ENCODE data around the gene DUSP9. TPM values are rescaled to one million over a fixed set of nuclear protein-coding genes. Genes with fewer than 3 reads are reported as not detected.

DUSP9 gene
- total RNA-seq, 1 experiment from 2014 or later: not detected

DNA sequence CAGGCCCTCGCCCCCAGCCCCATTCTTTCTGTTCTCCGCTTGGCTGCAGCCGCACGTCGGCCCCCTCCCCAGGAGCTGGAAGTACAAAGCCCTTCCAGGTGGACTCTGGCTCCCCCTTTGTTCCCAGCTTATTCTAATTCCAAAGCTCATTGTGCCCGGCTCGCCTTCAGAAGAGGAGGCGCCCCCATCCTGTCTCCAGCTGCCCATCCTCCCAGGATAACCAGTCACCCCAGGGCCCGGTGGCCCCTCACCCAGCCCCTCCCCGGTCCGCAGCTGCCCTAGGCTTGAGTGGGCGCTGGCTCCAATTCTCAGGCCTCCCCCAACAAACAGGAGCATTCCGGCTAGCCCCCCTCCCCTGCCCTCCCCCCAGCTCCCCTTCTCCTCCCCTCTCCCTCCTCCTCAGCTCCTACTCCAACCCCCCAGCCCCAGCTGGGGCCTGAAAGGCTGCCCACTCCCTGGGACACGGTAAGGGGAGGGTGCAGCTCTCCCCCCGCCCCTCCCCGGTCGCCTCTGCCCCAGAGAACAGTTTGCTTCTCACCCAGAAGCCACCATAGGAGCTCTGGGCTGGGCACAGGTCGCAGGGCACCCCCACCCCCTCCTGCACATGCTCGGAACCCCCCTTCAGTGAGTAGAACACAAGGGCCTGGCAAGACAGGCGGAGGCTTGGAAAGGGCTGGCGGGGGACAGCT is 37.6 kb downstream of the DUSP9 start:
- no peak overlapping the region for H2AFZ ChIP-seq (ENCODE audit: low read length)
- H3K9me2 ChIP-seq (replicated peaks; ENCODE audit: insufficient read depth, low read length): no peaks in the 10 kb centered on the region
- H3K4me1 ChIP-seq (ENCODE audit: low read length): no peaks in the 10 kb centered on the region
- no peaks in the 10 kb centered on the region for H3K36me3 ChIP-seq (ENCODE audit: insufficient read depth, low read length)
- H3K4me3 ChIP-seq (ENCODE audit: low read length): no peak overlapping the region
- no peak overlapping the region for H3K4me2 ChIP-seq (ENCODE audit: low read depth, low read length, poor library complexity, severe bottlenecking)
- no peaks in the 10 kb centered on the region; the same call in 1 of the 2 replicates for H3K9me3 ChIP-seq (ENCODE audit: low read length)
- H3K27me3 ChIP-seq (ENCODE audit: low read length): no peaks in the 10 kb centered on the region
- no peak overlapping the region for H3K27ac ChIP-seq (ENCODE audit: low read length)
- DNase-seq: no peak
- no peak overlapping the region for H3K9ac ChIP-seq (ENCODE audit: low read length)
- no peaks in the 10 kb centered on the region for H3K79me2 ChIP-seq (ENCODE audit: low read length)
- no peaks in the 10 kb centered on the region for H4K20me1 ChIP-seq (ENCODE audit: insufficient read depth, low read depth, low read length)

DNA sequence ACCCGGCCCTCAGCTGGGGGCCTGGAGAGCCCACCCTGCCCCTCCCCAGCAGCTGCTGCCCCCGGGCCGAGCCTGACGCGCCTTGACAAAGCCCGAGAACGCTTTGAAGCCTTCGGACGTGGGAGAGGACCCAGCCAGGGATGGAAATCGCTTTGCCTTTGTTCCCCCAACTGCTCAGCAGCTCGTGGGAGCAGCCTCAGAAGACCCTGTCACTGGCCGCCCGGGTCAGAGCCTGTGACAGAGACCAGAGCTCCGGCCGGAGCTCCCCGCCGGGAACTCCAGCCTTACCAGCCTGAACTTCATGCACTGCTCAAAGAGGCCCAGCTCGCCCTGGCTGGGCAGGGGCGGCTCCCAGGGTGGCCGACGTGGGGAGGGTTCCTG is 38.1 kb downstream of the DUSP9 start:
- no peak overlapping the region for H3K9ac ChIP-seq (ENCODE audit: low read length)
- H4K20me1 ChIP-seq (ENCODE audit: insufficient read depth, low read depth, low read length): no peaks in the 10 kb centered on the region
- no peaks in the 10 kb centered on the region for H3K4me1 ChIP-seq (ENCODE audit: low read length)
- H3K9me2 ChIP-seq (replicated peaks; ENCODE audit: insufficient read depth, low read length): no peaks in the 10 kb centered on the region
- no peak overlapping the region for H3K4me2 ChIP-seq (ENCODE audit: low read depth, low read length, poor library complexity, severe bottlenecking)
- DNase-seq: no peak
- H3K36me3 ChIP-seq (ENCODE audit: insufficient read depth, low read length): no peaks in the 10 kb centered on the region
- no peak overlapping the region for H3K27ac ChIP-seq (ENCODE audit: low read length)
- H3K79me2 ChIP-seq (ENCODE audit: low read length): no peaks in the 10 kb centered on the region
- no peaks in the 10 kb centered on the region for H3K27me3 ChIP-seq (ENCODE audit: low read length)
- no peaks in the 10 kb centered on the region; the same call in 1 of the 2 replicates for H3K9me3 ChIP-seq (ENCODE audit: low read length)
- H3K4me3 ChIP-seq (ENCODE audit: low read length): no peak overlapping the region
- H2AFZ ChIP-seq (ENCODE audit: low read length): no peak overlapping the region

DNA sequence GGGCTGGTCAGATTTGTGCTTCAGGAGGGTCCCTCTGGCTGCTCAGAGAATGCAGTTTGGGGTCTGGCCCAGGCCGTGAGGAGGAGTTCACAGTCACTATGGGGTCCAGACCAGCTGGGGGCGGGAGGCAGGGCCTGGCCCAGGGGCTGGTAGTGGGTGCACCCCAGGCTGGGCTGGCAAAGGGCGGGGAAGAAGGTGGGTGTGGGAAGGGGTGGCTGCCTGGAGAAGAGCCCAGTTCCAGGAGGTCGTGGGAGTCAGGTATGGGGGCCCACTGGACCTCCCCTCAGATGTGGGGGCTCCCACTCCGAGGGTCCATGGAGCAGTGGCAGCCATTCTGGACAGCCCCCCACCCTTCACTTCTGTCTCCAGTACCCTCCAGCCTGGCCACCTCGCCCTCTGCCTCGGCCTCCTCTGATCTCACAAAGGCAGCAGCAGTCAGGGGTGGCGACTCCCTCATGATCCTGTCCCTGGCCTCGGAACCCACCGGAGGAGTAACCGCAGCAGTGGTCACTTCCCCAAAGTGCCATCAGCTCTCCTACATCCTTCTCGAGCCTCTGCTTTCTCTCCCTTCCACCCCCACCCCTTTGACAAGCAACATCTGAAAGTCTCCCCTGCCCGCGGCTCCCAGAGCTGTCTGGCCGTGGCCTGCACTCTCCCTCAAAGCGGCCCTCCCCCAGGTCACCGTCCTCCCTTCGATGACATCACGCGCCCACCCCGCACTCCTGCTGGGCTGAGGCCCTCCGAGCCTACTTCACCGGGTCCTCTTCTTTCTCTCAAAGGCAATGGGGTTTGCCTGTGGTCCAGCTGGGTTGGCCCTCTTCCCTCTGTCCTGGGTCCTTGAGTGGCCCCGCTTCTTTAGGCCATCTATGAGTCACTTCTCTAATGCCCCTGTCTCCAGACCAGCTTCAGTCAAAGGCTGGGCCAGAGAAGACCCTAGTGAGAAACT is 39.0 kb downstream of the DUSP9 start:
- Histone ChIP-seq H3K9ac (ENCODE audit: low read length) (no peak overlapping the region), H3K79me2 (ENCODE audit: low read length) (no peaks in the 10 kb centered on the region), H3K27ac (ENCODE audit: low read length) (no peak overlapping the region), H3K4me3 (ENCODE audit: low read length) (no peak overlapping the region), H3K36me3 (ENCODE audit: insufficient read depth, low read length) (no peaks in the 10 kb centered on the region), H3K9me2 (replicated peaks; ENCODE audit: insufficient read depth, low read length) (no peaks in the 10 kb centered on the region), H3K4me2 (ENCODE audit: low read depth, low read length, poor library complexity, severe bottlenecking) (no peak overlapping the region), H3K27me3 (ENCODE audit: low read length) (no peaks in the 10 kb centered on the region), H4K20me1 (ENCODE audit: insufficient read depth, low read depth, low read length) (no peaks in the 10 kb centered on the region), H3K4me1 (ENCODE audit: low read length) (no peaks in the 10 kb centered on the region), H3K9me3 (ENCODE audit: low read length) (no peaks in the 10 kb centered on the region; the same call in 1 of the 2 replicates), H2AFZ (ENCODE audit: low read length) (no peak overlapping the region)
- DNase-seq: no peak

- no peaks in the 10 kb centered on the region for H3K27me3 ChIP-seq (ENCODE audit: low read length)
- H3K4me2 ChIP-seq (ENCODE audit: low read depth, low read length, poor library complexity, severe bottlenecking): no peak overlapping the region
These were observed 39.7 kb downstream of the DUSP9 start for GRCh38 chrX:153686711-153687110.

GRCh38 chrX:153687121-153688039 is 40.4 kb downstream of the DUSP9 start, which contains the start of gene SLC6A8:
SLC6A8 (plus strand) TSS chrX:153687926; CDS start chrX:153688575, 649 bp downstream.
- Histone ChIP-seq H4K20me1 (ENCODE audit: insufficient read depth, low read depth, low read length) (no peaks in the 10 kb centered on the region), H3K4me3 (ENCODE audit: low read length) (no peak within 1 kb of the TSS), H3K9me2 (replicated peaks; ENCODE audit: insufficient read depth, low read length) (no peaks in the 10 kb centered on the region), H3K36me3 (ENCODE audit: insufficient read depth, low read length) (no peaks in the 10 kb centered on the region), H3K9ac (ENCODE audit: low read length) (no peak within 1 kb of the TSS), H3K27ac (ENCODE audit: low read length) (no peak within 1 kb of the TSS), H3K4me1 (ENCODE audit: low read length) (peaks cover 4% of the 10 kb centered on the region), H3K79me2 (ENCODE audit: low read length) (no peaks in the 10 kb centered on the region), H2AFZ (ENCODE audit: low read length) (no peak within 1 kb of the TSS), H3K27me3 (ENCODE audit: low read length) (no peaks in the 10 kb centered on the region), H3K9me3 (ENCODE audit: low read length) (no peaks in the 10 kb centered on the region; the same call in 1 of the 2 replicates), H3K4me2 (ENCODE audit: low read depth, low read length, poor library complexity, severe bottlenecking) (no peak within 1 kb of the TSS)
- DNase-seq: no peak

More at GRCh38 chrX:153686711-153687110, 39.7 kb downstream of the DUSP9 start:
- Histone ChIP-seq H3K36me3 (ENCODE audit: insufficient read depth, low read length) (no peaks in the 10 kb centered on the region), H3K27ac (ENCODE audit: low read length) (no peak overlapping the region), H3K79me2 (ENCODE audit: low read length) (no peaks in the 10 kb centered on the region), H4K20me1 (ENCODE audit: insufficient read depth, low read depth, low read length) (no peaks in the 10 kb centered on the region), H3K4me3 (ENCODE audit: low read length) (no peak overlapping the region), H3K9me2 (replicated peaks; ENCODE audit: insufficient read depth, low read length) (no peaks in the 10 kb centered on the region), H3K4me1 (ENCODE audit: low read length) (no peaks in the 10 kb centered on the region), H3K9ac (ENCODE audit: low read length) (no peak overlapping the region), H2AFZ (ENCODE audit: low read length) (no peak overlapping the region), H3K9me3 (ENCODE audit: low read length) (no peaks in the 10 kb centered on the region; the same call in 1 of the 2 replicates)
- no peak for DNase-seq

DNA sequence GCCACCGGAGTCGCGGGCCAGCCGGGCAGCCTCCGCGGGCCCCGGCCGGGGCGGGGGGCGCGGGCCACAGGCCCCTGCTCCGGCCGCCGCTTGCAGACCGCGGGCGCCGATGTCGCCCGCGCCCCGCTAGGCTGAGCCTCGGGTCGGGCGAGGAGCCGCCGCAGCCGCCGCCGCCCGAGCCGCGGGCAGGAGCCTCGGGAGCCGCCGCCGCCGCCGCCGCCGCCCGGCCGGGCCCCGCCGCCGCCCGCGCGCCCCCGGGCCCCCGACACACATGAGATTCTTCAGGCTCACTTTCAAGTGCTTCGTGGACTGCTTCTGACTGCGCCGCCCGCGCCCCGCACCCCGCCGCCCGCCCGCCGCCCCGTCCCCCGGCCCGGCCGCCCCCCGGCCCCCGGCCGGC is 41.1 kb downstream of the DUSP9 start:
- Histone ChIP-seq H3K4me2 (ENCODE audit: low read depth, low read length, poor library complexity, severe bottlenecking) (no peak overlapping the region), H3K27me3 (ENCODE audit: low read length) (no peaks in the 10 kb centered on the region), H3K9ac (ENCODE audit: low read length) (no peak overlapping the region), H3K79me2 (ENCODE audit: low read length) (no peaks in the 10 kb centered on the region), H3K27ac (ENCODE audit: low read length) (no peak overlapping the region), H3K9me3 (ENCODE audit: low read length) (no peaks in the 10 kb centered on the region; the same call in 1 of the 2 replicates), H4K20me1 (ENCODE audit: insufficient read depth, low read depth, low read length) (no peaks in the 10 kb centered on the region), H3K4me3 (ENCODE audit: low read length) (no peak overlapping the region), H3K36me3 (ENCODE audit: insufficient read depth, low read length) (no peaks in the 10 kb centered on the region), H3K9me2 (replicated peaks; ENCODE audit: insufficient read depth, low read length) (no peaks in the 10 kb centered on the region), H3K4me1 (ENCODE audit: low read length) (peaks cover 8% of the 10 kb centered on the region), H2AFZ (ENCODE audit: low read length) (no peak overlapping the region)
- DNase-seq: no peak

DNA sequence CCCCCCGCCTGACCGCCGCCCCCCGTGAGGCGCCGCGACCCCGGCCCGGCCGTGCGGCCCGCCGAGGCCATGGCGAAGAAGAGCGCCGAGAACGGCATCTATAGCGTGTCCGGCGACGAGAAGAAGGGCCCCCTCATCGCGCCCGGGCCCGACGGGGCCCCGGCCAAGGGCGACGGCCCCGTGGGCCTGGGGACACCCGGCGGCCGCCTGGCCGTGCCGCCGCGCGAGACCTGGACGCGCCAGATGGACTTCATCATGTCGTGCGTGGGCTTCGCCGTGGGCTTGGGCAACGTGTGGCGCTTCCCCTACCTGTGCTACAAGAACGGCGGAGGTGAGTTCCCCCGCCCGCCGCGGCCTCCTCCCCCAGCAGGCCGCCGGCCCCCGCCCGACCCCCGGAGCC is 41.5 kb downstream of the DUSP9 start:
- H3K27me3 ChIP-seq (ENCODE audit: low read length): no peaks in the 10 kb centered on the region
- no peaks in the 10 kb centered on the region for H3K9me2 ChIP-seq (replicated peaks; ENCODE audit: insufficient read depth, low read length)
- no peak overlapping the region for H3K4me3 ChIP-seq (ENCODE audit: low read length)
- H4K20me1 ChIP-seq (ENCODE audit: insufficient read depth, low read depth, low read length): no peaks in the 10 kb centered on the region
- H3K9me3 ChIP-seq (ENCODE audit: low read length): no peaks in the 10 kb centered on the region; the same call in 1 of the 2 replicates
- no peaks in the 10 kb centered on the region for H3K79me2 ChIP-seq (ENCODE audit: low read length)
- H3K36me3 ChIP-seq (ENCODE audit: insufficient read depth, low read length): no peaks in the 10 kb centered on the region
- H2AFZ ChIP-seq (ENCODE audit: low read length): no peak overlapping the region
- peaks cover 8% of the 10 kb centered on the region for H3K4me1 ChIP-seq (ENCODE audit: low read length)
- no peak overlapping the region for H3K9ac ChIP-seq (ENCODE audit: low read length)
- H3K4me2 ChIP-seq (ENCODE audit: low read depth, low read length, poor library complexity, severe bottlenecking): no peak overlapping the region
- DNase-seq: no peak
- H3K27ac ChIP-seq (ENCODE audit: low read length): no peak overlapping the region

Measured in Karpas-422 (cell line).